A549 (cell line): Measurements from ENCODE around the gene TM4SF1. TPM values are rescaled to one million over a fixed set of nuclear protein-coding genes. Genes with fewer than 3 reads are reported as not detected.

Experiments used
- ATAC-seq, 2 experiments: fragments of 200-7000 bp in 1 of 2; fragments of >200 bp in 1 of 2; cut with Nextera tagmentation in 1 of 2; cut with Tn5 transposase in 1 of 2; 3 replicates each; pipeline versions ENCODE4 v1.8.0 to v1.9.1; 2018 to 2020; ENCODE audit warnings: mild to moderate bottlenecking in 1 of 2, moderate library complexity in 1 of 2
- CTCF ChIA-PET: fragments of 300-600 bp; sonication (Branson Sonifier 250); formaldehyde crosslinking; extraction: SDS; loops from one replicate; lab custom pipeline; 2021; ENCODE audit warnings: antibody characterized with exemption, inconsistent platforms; lab: Yijun Ruan, JAX
- POLR2A ChIA-PET: fragments of 350-600 bp; formaldehyde crosslinking; extraction: SDS; loops from one replicate; lab custom pipeline; 2021; ENCODE audit warnings: antibody characterized with exemption, inconsistent platforms; lab: Yijun Ruan, JAX
- DNase-seq, 2 experiments: peaks; one replicate each; pipeline versions ENCODE4 v3.0.0 to v3.0.0-alpha.2; 2011 to 2016; ENCODE audit warnings: low read depth in 1 of 2, low spot score in 1 of 2
- FAIRE-seq: peaks from 2 replicates; lab custom pipeline; 2011; peaks lifted over from hg19 to GRCh38; lab: Jason Lieb, UNC
- H3K27ac ChIP-seq, 2 experiments: fragments of >200 bp; sonication (Bioruptor Twin); formaldehyde crosslinking; 3 replicates each; pipeline ENCODE4 v1.5.1; 2016 to 2017
- H3K4me1 ChIP-seq: fragments of >200 bp; sonication (Bioruptor Twin); formaldehyde crosslinking; 3 replicates; pipeline ENCODE4 v1.6.1; 2016
- H3K4me2 ChIP-seq: fragments of >200 bp; sonication (Bioruptor Twin); formaldehyde crosslinking; 3 replicates; pipeline ENCODE4 v1.6.1; 2016
- H3K4me3 ChIP-seq: fragments of >200 bp; sonication (Bioruptor Twin); formaldehyde crosslinking; 3 replicates; pipeline ENCODE4 v1.5.1; 2016
- H3K9me3 ChIP-seq: fragments of >200 bp; sonication (Bioruptor Twin); formaldehyde crosslinking; 3 replicates; pipeline ENCODE4 v1.6.1; 2016
- CBX2 ChIP-seq: fragments of 200-600 bp; sonication (generic); IDR thresholded peaks from 2 replicates; pipeline ENCODE4 v1.6.1; 2016; ENCODE audit warnings: low read depth, mild to moderate bottlenecking, borderline replicate concordance
- EHMT2 ChIP-seq: fragments of 200-600 bp; sonication (generic); IDR thresholded peaks from 2 replicates; pipeline ENCODE4 v1.6.1; 2016; ENCODE audit warnings: antibody characterized with exemption, low read depth, mild to moderate bottlenecking, moderate library complexity
- EP300 ChIP-seq, 2 experiments: fragments of >200 bp; sonication (Bioruptor Twin); formaldehyde crosslinking; IDR thresholded peaks; 2 replicates in 1 of 2; 3 replicates in 1 of 2; pipeline ENCODE4 v1.6.1; 2016 to 2017
- HOXB13 ChIP-seq: fragments of 250-450 bp; sonication (Bioruptor Pico); IDR thresholded peaks from 2 replicates; pipeline ENCODE4 v1.5.0; 2020; ENCODE audit warnings: low read depth, mild to moderate bottlenecking, moderate library complexity
- HOXB5 ChIP-seq: fragments of 250-450 bp; sonication (Bioruptor Pico); IDR thresholded peaks from 2 replicates; pipeline ENCODE4 v1.5.0; 2020; ENCODE audit warnings: mild to moderate bottlenecking, moderate library complexity
- MAFK ChIP-seq: fragments of 450-650 bp; IDR thresholded peaks from 2 replicates; pipeline ENCODE4 v1.6.1; 2014; ENCODE audit not compliant: partially characterized antibody
- MAZ ChIP-seq: fragments of 150-350 bp; IDR thresholded peaks from 2 replicates; pipeline ENCODE4 v1.6.1; 2014; ENCODE audit warnings: antibody characterized with exemption, low read depth, low read length, borderline replicate concordance
- MYC ChIP-seq: IDR thresholded peaks from 2 replicates; pipeline ENCODE4 v1.6.1; 2012; ENCODE audit warnings: mild to moderate bottlenecking, inconsistent platforms, low read length, improper control_type of control experiment, borderline replicate concordance
- NFE2L2 ChIP-seq: fragments of 150-350 bp; conservative IDR thresholded peaks from 2 replicates; pipeline ENCODE4 v1.6.1; 2014; ENCODE audit warnings: low read length
- RCOR1 ChIP-seq: fragments of 150-350 bp; IDR thresholded peaks from 2 replicates; pipeline ENCODE4 v1.6.1; 2014; ENCODE audit warnings: antibody characterized with exemption, low read length, low read depth
- TP53 ChIP-seq: fragments of 250-450 bp; sonication (Bioruptor Pico); IDR thresholded peaks from 2 replicates; pipeline ENCODE4 v1.5.0; 2021; ENCODE audit warnings: mild to moderate bottlenecking, moderate library complexity
- ZC3H11A ChIP-seq: fragments of 450-650 bp; IDR thresholded peaks from 2 replicates; pipeline ENCODE4 v1.6.1; 2014; ENCODE audit warnings: antibody characterized with exemption, mild to moderate bottlenecking
- ZFP36 ChIP-seq: fragments of 450-650 bp; IDR thresholded peaks from 2 replicates; pipeline ENCODE4 v1.6.1; 2014; ENCODE audit warnings: borderline replicate concordance; ENCODE audit not compliant: partially characterized antibody
- WGBS: methylation state at CpG from one replicate; pipeline ENCODE4 v1.1.6; 2017; ENCODE audit errors: missing lambda C conversion rate; 5-methylcytosine and 5-hydroxymethylcytosine counted together
- polyA plus RNA-seq, 4 experiments: library from polyadenylated mRNA; depleted of rRNA in 3 of 4; stranded (reverse); fragments of >200 nt; fragmentation: RNase III in 1 of 4; extraction: RNeasy Plus Mini Kit Qiagen cat#74134 plus additional on column Dnase treatment in 1 of 4; gene quantifications; 2 replicates in 3 of 4; 3 replicates in 1 of 4; pipeline ENCODE4 v1.2.3, GENCODE V29; 2011 to 2017
- TF ChIP-seq, protein P1 (sequence below): IDR thresholded peaks from 2 replicates; pipeline ENCODE4 v1.6.1; 2012; ENCODE audit warnings: low read depth, borderline replicate concordance
- TF ChIP-seq, protein P2 (sequence below): IDR thresholded peaks from 2 replicates; pipeline ENCODE4 v1.6.1; 2012
- TF ChIP-seq, protein P3 (sequence below): fragments of 150-350 bp; IDR thresholded peaks from 2 replicates; pipeline ENCODE4 v1.6.1; 2014; ENCODE audit warnings: low read depth, mild to moderate bottlenecking, low read length
- TF ChIP-seq, protein P4 (sequence below): fragments of 450-650 bp; IDR thresholded peaks from 2 replicates; pipeline ENCODE4 v1.6.1; 2014; ENCODE audit warnings: antibody characterized with exemption
- TF ChIP-seq, protein P5 (sequence below): fragments of >200 bp; sonication (Bioruptor Twin); formaldehyde crosslinking; IDR thresholded peaks from 2 replicates; pipeline ENCODE4 v1.6.1; 2016

The TM4SF1 gene
- polyA plus RNA-seq, 2 of the 4 experiments (the other 2 are of a cell fraction) = 828 to 1,208 TPM

DNA sequence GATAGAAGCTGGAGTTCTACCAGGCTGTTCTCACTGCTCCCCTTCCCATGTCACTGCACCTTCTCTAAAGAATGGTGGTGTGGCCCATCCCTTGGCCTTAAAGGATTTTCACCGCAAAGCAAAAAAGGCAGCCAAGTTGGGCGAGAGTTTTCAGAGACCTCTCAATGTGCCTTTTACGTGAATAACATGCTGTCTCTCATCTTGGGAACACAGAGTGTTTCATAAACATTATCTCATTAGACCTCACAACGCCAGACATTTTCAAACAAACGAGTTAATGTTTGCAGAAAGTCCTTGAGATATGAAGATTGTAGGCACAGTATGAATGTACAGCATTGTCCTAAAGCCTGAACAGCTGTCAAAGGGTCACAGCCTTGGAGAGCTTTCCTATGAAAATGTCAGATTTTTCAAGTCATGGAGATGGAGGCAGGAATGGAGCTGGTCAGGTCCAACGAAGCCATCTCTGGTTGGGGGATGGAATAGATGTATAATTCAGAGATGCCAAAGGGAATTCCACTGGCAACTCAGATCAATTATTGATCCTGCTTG, 21.3 kb downstream of the TM4SF1 start:
- ATAC-seq (no peak), FAIRE-seq (no peak), DNase-seq (no peak)
- Histone ChIP-seq H3K27ac (peak overlapping the region in 1 of 2 experiments; percentile 23; a peak in 1 of 6 replicates), H3K4me2 (no peak overlapping the region), H3K9me3 (peaks cover 4% of the 10 kb centered on the region; the same call in 1 of the 3 replicates), H3K4me1 (no peaks in the 10 kb centered on the region; the same call in 2 of the 3 replicates), H3K4me3 (no peak overlapping the region)
- TF ChIP-seq, protein P1, sequence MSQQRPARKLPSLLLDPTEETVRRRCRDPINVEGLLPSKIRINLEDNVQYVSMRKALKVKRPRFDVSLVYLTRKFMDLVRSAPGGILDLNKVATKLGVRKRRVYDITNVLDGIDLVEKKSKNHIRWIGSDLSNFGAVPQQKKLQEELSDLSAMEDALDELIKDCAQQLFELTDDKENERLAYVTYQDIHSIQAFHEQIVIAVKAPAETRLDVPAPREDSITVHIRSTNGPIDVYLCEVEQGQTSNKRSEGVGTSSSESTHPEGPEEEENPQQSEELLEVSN = no peak
- TF ChIP-seq EP300 (IDR thresholded peaks at IDR 0.05) (no peak), TP53 (CRISPR knock-in tag) (no peak), ZC3H11A (no peak), CBX2 (no peak), RCOR1 (no peak), MAFK (no peak), HOXB13 (CRISPR knock-in tag) (no peak), HOXB5 (no peak), MAZ (no peak)
- TF ChIP-seq, protein P2, sequence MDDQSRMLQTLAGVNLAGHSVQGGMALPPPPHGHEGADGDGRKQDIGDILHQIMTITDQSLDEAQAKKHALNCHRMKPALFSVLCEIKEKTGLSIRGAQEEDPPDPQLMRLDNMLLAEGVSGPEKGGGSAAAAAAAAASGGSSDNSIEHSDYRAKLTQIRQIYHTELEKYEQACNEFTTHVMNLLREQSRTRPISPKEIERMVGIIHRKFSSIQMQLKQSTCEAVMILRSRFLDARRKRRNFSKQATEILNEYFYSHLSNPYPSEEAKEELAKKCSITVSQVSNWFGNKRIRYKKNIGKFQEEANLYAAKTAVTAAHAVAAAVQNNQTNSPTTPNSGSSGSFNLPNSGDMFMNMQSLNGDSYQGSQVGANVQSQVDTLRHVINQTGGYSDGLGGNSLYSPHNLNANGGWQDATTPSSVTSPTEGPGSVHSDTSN = no peak
- TF ChIP-seq, protein P3, sequence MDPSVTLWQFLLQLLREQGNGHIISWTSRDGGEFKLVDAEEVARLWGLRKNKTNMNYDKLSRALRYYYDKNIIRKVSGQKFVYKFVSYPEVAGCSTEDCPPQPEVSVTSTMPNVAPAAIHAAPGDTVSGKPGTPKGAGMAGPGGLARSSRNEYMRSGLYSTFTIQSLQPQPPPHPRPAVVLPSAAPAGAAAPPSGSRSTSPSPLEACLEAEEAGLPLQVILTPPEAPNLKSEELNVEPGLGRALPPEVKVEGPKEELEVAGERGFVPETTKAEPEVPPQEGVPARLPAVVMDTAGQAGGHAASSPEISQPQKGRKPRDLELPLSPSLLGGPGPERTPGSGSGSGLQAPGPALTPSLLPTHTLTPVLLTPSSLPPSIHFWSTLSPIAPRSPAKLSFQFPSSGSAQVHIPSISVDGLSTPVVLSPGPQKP = no peak
- TF ChIP-seq, protein P4, sequence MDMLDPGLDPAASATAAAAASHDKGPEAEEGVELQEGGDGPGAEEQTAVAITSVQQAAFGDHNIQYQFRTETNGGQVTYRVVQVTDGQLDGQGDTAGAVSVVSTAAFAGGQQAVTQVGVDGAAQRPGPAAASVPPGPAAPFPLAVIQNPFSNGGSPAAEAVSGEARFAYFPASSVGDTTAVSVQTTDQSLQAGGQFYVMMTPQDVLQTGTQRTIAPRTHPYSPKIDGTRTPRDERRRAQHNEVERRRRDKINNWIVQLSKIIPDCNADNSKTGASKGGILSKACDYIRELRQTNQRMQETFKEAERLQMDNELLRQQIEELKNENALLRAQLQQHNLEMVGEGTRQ = no peak
- TF ChIP-seq, protein P5, sequence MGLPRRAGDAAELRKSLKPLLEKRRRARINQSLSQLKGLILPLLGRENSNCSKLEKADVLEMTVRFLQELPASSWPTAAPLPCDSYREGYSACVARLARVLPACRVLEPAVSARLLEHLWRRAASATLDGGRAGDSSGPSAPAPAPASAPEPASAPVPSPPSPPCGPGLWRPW = no peak
- WGBS = 65% methylated on average over 6 of the region's 6 CpGs
- ChIA-PET POLR2A (no interaction called here), CTCF (interaction anchor here (0.7 to 4.7 kb wide), 6 partner anchors 7 to 125 kb away, joined by 3 to 29 read pairs (median 3); no protein-coding TSS in a partner anchor)

DNA sequence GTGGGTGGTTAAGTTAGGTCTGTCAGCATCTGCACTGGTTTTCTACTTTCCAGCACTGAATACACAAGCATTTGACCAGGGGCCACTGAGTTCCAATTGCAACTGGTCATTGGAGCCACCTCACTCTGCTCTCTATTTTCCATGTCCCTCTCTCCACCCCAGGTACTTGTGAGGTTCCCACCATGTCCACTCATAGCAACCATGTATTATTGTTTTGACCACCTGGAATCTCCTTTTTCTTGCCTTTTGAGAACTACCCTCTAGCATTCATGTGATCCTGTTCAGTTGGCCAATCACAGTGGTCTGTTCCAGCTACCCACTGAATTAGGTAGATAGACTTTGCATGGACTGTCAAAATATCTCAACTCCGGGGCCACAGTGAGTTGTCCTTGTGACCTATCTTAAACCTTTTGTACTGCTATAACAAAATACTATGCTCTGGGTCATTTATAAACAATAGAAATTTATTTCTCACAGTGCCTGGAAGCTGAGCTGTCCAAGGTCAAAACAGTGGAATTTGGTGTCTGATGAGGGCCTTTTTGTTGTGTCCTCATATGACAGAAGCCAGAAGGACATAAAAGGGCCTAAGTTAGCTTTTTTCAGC, 23.8 kb downstream of the TM4SF1 start:
- peak overlapping the region in 1 of 2 experiments; percentile 23; a peak in 1 of 6 replicates for H3K27ac ChIP-seq
- H3K9me3 ChIP-seq = peaks cover 4% of the 10 kb centered on the region; the same call in 1 of the 3 replicates
- H3K4me1 ChIP-seq = peaks cover 6% of the 10 kb centered on the region; the same call in 1 of the 3 replicates
- no peak overlapping the region for H3K4me2 ChIP-seq
- CTCF ChIA-PET = interaction anchor here (1.0 to 6.7 kb wide), 12 partner anchors 9 to 288 kb away, joined by 3 to 44 read pairs (median 5); no protein-coding TSS in a partner anchor
- TF ChIP-seq MYC = no peak
- TF ChIP-seq CBX2 = no peak
- no peak for TF ChIP-seq NFE2L2
- no peak for TF ChIP-seq ZFP36
- TF ChIP-seq EHMT2 = no peak
- TF ChIP-seq HOXB5 = no peak
- no peak for ATAC-seq
- DNase-seq = no peak
- 89% methylated on average over 1 of the region's 1 CpG for WGBS
- POLR2A ChIA-PET = no interaction called here
- FAIRE-seq = no peak
- no peak overlapping the region for H3K4me3 ChIP-seq
